Raji (cell line): Measurements from ENCODE around the gene FBXL7.

Experiments
- POLR2A ChIP-seq: IDR thresholded peaks from 2 replicates; pipeline ENCODE4 v1.6.1; 2011; ENCODE audit warnings: low read depth, low read length, control low read depth; ENCODE audit not compliant: insufficient read depth

Gene FBXL7

DNA sequence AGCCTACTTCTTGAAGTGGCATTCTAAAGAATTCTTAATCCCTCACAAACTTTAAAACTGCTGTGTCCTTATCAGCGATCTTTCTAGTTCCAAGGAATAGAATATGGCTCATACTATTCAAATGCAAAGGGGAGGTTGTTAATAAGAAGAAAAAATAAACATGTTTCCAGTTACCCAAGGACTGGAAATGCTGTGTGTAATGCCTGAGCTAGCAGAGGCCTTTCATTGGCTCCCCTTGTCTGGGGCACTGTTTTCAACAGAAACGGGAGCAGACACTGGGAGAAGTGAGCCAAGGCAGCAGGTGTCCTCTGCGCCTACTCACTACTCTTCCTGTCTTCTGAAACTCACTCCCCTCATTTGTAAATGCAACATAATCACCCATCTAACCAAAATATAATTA is 426.6 kb downstream of the FBXL7 start:
- no peak for TF ChIP-seq POLR2A

DNA sequence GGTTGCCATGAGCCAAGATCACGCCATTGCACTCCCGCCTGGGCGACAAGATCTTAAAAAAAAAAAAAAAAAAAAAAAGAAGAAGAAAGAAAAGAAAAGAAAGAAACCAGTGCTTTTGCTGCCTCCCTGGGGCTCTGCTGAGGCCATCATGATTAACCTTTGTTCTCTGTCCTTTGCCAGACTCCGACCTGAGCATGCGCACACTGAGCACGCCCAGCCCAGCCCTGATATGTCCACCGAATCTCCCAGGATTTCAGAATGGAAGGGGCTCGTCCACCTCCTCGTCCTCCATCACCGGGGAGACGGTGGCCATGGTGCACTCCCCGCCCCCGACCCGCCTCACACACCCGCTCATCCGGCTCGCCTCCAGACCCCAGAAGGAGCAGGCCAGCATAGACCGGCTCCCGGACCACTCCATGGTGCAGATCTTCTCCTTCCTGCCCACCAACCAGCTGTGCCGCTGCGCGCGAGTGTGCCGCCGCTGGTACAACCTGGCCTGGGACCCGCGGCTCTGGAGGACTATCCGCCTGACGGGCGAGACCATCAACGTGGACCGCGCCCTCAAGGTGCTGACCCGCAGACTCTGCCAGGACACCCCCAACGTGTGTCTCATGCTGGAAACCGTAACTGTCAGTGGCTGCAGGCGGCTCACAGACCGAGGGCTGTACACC is 427.9 kb downstream of the FBXL7 start:
- TF ChIP-seq POLR2A, result no peak

DNA sequence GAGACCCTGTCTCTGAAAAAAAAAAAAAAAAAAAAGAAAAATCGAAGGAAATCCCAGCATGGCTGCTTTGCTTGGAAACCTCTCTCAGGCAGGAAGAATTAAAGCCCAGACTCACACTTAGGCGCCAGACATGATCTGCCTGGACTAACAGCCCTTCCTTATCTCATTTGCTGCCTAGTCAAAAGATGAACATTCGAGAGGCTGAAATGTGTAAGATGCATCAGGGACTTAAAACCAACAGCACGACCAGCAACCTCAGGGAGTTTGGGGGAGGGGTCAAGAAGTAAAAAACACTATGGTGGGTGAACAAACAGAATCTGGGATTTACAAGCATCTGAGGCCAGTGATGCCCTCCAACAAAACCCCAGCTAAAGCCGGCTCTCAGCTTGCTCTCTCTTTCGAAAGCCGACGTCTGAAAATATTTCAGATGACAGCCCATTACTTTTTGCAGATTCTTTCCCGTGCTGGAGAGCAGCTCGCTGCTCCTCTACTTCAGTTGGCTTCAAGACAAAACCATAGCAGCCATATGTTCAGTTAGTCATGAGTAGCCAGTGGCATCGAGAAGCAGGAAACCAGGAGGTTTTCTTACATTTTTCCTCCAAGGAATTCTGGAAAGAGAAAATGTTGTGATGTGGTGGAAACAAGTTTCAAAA is 429.8 kb downstream of the FBXL7 start:
- TF ChIP-seq POLR2A, result no peak

DNA sequence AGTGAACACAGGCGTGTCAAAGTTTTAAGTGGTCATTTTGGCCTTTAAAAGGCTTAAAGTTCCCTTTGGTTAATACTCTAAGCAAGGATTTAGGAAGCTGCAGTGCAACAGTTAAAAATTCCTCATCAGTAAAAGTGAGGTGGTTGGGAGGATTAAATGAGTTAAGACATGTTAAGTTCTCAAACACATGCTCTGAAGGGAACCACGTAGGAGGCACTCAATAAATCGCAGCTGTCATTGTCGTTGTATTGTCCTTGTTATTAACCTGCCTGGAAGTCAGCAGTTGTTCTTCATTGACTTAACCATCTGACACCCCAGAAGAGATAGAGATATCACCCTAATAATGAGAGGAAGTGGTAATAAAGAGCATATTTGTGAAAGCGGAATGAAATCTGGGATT is 432.1 kb downstream of the FBXL7 start:
- no peak for TF ChIP-seq POLR2A

DNA sequence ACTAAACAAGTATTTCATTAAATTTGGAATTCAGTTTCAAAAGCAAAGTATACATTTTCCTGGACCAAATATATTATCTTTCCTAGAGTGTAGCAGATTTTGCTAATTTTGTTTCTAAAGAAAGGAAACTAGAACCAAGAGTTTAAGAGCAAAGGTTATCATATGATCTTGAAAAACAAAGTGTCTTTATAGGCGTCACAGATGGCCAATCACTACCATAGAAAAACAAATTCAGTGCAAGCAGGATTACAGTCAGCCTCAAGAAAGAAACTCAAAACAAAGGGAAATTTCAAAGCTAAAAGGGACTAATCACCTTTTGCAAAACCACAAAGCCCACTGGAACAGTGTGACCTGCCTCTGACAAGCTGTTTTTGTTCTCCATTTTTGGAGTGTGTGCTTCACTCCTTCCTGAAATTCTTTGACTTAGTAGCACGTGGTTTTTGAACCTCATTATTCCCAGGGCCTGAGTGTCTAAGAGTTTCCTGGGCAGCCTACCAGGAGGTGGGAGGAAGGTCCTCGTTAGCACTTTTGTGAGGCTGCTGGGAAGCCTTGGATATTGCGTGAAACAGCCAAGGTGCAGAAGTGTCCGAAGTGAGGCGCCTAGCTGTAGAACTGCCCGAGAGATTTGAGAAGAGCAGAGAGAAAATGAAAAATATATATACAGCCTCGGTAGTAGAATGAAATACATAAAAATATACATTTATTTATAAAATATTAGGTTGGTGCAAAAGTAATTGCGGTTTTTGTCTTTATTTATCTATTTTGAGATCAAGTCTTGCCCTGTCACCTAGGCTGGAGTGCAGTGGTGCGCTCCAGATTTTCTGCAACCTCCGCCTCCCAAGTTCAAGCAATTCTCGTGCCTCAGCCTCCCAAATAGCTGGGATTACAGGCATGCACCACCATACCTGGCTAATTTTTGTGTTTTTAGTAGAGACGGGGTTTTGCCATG is 433.6 kb downstream of the FBXL7 start:
- no peak for TF ChIP-seq POLR2A

DNA sequence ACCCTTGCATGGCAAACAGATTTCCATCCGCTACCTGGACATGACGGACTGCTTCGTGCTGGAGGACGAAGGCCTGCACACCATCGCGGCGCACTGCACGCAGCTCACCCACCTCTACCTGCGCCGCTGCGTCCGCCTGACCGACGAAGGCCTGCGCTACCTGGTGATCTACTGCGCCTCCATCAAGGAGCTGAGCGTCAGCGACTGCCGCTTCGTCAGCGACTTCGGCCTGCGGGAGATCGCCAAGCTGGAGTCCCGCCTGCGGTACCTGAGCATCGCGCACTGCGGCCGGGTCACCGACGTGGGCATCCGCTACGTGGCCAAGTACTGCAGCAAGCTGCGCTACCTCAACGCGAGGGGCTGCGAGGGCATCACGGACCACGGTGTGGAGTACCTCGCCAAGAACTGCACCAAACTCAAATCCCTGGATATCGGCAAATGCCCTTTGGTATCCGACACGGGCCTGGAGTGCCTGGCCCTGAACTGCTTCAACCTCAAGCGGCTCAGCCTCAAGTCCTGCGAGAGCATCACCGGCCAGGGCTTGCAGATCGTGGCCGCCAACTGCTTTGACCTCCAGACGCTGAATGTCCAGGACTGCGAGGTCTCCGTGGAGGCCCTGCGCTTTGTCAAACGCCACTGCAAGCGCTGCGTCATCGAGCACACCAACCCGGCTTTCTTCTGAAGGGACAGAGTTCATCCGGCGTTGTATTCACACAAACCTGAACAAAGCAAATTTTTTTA is 436.7 kb downstream of the FBXL7 start:
- no peak for TF ChIP-seq POLR2A

DNA sequence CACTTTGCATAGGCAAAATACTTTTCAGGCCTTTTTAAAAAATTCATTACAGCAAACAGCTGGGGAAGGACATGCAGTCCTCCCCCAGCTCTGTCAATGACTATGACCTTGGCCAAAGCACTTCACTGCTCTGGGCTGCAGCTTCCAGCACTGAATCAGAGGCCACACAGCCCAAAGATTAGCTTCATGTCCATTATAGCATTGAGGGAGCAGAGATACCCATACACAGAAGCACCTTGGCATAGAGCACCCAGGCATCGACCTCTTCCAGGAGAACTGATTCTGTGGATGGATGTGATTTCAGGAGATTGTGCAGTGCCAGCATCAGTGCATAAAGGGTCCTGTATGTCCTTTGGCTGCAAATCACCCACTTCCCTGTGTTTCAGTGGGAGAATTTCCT is 437.7 kb downstream of the FBXL7 start:
- no peak for TF ChIP-seq POLR2A

DNA sequence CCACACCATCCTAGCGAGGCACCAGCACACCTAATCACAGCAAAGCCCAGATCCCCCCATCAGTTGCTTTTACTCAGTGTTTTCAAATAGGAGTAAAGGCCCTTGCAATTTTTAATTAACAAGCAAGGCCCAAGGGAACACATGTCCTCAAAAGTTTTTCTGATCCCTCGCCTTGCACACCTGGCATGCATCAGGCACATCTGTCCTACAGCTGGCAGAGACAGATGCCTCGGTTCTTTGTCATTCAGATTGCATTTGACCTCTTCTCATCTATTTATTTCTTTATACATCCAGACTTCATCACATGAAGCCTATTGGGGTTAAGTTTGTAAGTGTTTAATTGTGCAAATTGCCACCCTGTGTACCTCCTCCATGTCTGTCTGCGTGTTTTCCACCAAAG is 438.2 kb downstream of the FBXL7 start:
- TF ChIP-seq POLR2A, result no peak

DNA sequence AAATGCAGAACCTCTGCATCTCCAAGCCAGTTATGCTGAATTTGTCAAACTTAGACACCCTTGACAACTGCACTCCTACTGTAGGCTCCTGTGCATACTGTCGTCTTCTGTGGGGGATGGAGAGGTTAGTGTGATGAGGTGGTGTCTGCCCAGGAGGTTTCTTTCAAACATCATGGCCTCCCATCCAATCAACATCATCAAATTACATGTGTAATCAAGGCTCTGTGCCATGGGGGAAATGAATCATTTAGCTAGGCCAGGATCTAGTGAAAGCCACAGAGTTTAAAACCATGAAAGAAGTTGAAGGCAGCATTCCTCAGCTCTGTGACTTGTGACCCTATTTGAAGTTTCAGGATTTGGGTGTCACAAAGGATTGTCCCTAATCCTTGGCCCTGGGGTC is 439.0 kb downstream of the FBXL7 start:
- TF ChIP-seq POLR2A, result no peak

DNA sequence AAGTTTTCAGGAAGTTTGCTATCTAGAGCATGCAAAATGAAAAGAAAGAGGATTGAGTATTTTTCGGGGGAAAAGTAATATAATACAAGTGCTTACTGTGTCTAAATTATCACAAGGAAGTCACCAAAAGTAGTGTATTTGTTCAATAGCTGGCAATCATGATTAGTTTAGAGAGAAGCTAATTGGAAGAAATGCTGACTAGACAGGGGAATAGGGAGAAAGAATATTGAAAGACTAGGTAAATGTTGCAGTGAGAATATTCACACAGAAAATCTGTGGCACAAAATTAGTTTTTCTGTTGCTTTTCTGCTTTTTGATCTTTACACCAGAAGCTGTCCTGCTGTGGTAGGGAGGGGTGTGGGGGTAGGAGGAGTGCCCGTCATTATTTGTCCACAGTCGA is 440.9 kb downstream of the FBXL7 start:
- no peak for TF ChIP-seq POLR2A

DNA sequence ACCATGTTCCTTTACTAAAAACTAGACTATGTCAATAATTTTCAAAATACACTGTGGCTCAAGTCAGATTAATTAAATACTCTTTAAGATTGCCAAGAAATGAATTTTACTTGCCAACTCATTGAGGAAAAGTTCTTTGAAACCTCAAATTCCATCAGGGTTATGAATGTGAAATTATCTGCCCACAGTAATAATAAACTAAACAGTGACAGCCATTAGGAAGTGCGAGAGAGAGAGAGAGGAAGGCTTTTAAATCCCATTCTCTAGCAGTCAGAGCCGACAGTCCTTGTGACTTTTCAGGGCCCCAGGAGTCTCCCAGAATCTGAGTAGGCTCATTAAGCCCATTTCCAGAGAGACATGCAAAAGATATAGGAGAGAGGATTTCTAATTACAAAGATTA is 443.5 kb downstream of the FBXL7 start:
- no peak for TF ChIP-seq POLR2A

DNA sequence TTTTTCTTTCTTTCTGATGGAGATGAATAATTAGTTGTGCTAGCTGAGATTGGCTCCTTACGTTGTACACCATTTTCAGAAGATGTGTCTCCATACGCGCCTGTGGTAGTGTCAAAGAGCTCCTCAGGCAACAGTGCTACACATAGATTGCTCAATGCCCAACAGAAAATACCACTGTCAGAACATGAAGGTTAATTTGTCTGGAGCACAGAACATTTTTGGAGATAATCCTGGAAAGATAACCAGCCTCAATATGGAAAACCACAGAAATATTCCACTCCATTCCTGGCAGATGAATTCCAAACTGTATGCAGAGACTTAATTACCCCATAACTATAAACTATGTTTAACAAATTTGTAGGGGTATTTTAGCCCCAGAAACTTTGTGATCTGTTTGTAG is 446.0 kb downstream of the FBXL7 start:
- TF ChIP-seq POLR2A, result no peak

DNA sequence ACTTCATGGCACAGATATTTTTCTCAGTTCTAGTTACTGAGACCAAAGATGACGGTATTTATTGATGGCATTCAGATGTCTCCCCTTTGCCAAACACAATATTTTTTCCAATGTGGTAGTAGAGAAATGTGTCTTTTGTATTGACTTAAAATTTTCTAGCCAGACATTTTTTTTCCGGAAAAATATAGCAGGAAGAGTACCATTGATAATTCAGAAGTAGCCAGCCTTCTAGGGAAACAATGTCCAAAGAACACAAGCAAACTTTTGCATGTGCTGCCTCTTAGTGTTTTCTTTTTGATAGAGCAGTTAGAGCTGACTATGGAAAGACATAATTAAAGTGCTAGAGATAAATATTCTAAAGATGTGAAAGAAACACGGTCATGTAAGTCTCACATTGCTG is 448.2 kb downstream of the FBXL7 start:
- no peak for TF ChIP-seq POLR2A

DNA sequence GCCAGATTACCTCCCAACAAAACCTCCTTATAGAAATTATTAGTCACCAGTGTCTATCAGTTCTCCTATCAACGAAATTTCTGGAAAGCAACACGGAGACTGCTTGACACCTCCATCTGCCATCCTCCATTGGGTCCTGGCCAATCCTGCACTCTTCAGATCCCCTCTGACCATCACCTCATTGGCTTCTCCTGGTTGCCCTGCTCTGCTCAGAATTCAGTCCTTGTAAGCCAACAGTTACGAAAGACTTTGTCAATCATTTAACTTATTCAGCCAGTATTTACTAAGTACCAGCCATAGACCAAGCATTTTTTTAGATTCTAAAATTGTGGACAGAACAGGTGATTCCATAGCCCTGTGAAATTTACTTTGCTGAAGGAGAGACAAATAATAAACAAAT is 451.1 kb downstream of the FBXL7 start:
- no peak for TF ChIP-seq POLR2A

DNA sequence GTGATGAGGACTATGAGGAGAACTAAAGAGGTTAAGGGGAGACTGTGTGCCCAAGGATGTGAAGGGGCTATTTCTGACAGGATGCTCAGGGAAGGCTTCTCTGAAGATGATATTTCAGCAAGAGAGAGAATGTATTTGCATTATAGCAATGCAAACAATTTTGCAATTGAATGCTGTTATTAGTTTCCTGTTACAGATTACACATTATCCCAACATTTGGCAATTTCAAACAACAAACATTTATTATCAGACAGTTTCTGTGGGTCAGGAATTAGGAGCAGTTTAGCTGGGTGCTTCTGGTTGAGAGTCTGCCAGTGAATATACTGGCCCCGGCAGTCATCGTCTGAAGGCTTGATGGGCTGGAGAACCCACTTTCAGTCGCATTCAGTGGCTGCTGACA is 451.6 kb downstream of the FBXL7 start:
- no peak for TF ChIP-seq POLR2A
